Cardiac fibroblast (primary cell): ENCODE measurements around the gene HPCA.

Experiments
- DNase-seq, 2 donors: peaks; one replicate each; pipeline versions ENCODE4 v3.0.0 to v3.0.0-alpha.2; 2010; ENCODE audit warnings: low read depth in 2 of 2
- H3K4me3 ChIP-seq, 2 donors: replicated peaks in 1 of 2; 1 replicate in 1 of 2; 2 replicates in 1 of 2; pipeline ENCODE4 v1.5.1; 2011; ENCODE audit warnings: low read depth in 2 of 2, low read length in 2 of 2, mild to moderate bottlenecking in 2 of 2, moderate library complexity in 1 of 2
- CTCF ChIP-seq: IDR thresholded peaks from one replicate; pipeline ENCODE4 v1.5.1; 2011; ENCODE audit warnings: low read depth, mild to moderate bottlenecking, low read length, inconsistent platforms

Gene HPCA

GRCh38 chr1:32877211-32878110 lies 8.8 kb upstream of the HPCA start:
- no peak for DNase-seq
- no peak overlapping the region for H3K4me3 ChIP-seq
- no peak for TF ChIP-seq CTCF

- TF ChIP-seq CTCF, result no peak
- no peak overlapping the region for H3K4me3 ChIP-seq
- DNase-seq, result peak; percentile 43 to 54
Measured at GRCh38 chr1:32878183-32878582, 8.1 kb upstream of the HPCA start.

GRCh38 chr1:32878637-32879041 lies 7.7 kb upstream of the HPCA start:
- no peak overlapping the region for H3K4me3 ChIP-seq
- no peak for DNase-seq
- no peak for TF ChIP-seq CTCF

- DNase-seq, result no peak
- TF ChIP-seq CTCF, result no peak
- no peak overlapping the region for H3K4me3 ChIP-seq
Measured at GRCh38 chr1:32881291-32881690, 5.0 kb upstream of the HPCA start.

GRCh38 chr1:32881871-32882850 lies 4.1 kb upstream of the HPCA start:
- H3K4me3 ChIP-seq, result no peak overlapping the region
- no peak for DNase-seq
- no peak for TF ChIP-seq CTCF

- TF ChIP-seq CTCF, result no peak
- DNase-seq, result no peak
Measured at GRCh38 chr1:32883338-32884031, 2.8 kb upstream of the HPCA start.

More at GRCh38 chr1:32883338-32884031, 2.8 kb upstream of the HPCA start:
- no peak overlapping the region for H3K4me3 ChIP-seq
